ENCODE data around the gene PPP1R13L. TPM values are rescaled to one million over a fixed set of nuclear protein-coding genes. Genes with fewer than 3 reads are reported as not detected.
A peak's percentile ranks its signal among the peaks of the same experiment; 100 is the strongest.

PPP1R13L gene
- total RNA-seq, 1 experiment from 2014 or later, result 5.3 TPM

DNA sequence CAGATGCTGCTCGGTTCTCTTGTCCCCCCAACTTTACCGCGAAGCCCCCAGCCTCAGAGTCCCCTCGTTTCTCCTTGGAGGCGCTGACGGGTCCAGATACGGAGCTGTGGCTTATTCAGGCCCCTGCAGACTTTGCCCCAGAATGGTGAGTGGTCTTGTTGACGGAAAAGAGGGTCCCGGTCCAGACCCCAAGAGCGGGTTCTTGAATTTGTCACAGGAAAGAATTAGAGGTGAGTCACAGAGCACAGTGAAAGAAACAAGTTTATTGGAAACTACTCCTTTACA is 2.2 kb upstream of the PPP1R13L start:
- DNase-seq (ENCODE audit: low read depth), result no peak

GRCh38 chr19:45406226-45407090 is 1.6 kb upstream of the PPP1R13L start, which contains the start of gene POLR1G:
Gene POLR1G (plus strand): TSS chr19:45406644. CDS start chr19:45406697, 53 bp downstream.
- peak; percentile 86 for DNase-seq (ENCODE audit: low read depth)

DNA sequence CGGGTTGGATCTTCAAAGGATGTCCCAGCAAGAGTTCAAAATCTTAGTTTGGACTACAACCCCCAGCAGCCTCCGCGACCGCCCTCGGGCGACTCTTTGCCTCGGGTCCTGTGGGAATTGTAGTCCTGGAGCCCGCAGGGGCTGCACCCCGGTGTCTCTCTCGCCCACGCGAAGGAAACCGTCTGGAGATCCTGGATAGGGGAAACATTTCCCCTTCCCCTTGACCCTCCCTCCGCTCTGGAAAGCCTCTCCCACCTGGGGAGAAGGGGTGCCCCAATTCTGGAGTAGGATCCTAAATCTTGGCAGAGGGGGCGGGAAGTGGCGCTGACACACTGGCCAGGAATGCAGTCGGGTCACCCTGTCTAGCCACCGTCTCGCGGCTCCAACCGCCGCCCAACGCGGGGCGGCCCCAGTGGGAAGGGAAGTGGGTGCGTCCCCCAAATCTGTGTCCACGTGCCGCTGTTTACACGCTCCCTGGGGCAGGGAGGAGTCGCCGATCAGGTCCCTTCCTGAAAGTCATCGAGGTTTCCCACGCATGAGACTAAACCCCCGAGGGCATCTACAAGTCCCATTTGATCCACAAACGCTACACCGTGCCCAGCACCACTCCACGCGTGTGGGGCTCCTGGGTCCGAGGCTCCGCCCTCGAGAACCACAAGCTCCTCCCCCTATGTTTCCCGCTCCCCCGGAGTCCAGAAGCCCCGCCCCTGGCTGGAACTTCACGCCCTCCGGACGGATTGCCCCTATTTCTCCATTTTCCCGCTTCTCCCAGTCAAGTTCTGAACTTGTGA is 761 bp upstream of the PPP1R13L start:
- peak; percentile 94 for DNase-seq (ENCODE audit: low read depth)

DNA sequence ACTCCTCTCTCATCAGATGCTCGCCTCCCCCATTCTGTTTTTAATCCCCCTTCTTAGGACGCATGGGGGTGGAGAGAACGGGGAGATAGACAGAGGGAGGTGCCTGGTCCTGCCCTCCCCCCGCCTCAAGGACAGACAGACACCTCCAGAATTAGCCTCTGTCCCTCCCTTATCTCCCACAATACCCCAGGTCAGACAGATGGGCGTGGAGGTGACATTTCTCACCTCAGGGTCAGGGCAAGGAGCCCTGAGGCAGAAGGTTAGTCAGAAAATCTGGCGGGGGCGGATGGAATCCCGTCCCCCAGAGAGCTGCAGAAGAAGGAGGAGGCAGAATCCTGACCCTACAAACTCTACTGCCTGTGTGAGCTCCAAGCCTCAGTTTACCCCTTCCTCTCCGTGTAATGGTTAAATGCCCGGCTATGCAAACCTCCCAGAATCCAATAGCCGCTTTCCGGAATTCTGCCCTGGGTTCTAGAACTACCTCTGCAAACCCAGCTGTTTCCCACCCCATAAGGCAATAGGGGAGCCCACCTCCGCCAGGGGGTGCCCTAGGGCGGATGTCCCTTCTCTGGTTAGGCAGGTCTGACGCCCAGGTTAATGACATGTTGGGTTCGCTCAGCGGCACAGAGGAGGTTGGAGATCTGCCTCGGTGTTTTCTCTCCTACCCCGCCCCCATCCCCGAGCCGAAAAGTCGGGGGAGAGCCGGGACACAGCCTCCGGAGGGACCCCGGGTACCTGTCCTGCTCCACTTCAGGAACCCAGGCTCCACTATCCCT is 900 bp downstream of the PPP1R13L start:
- DNase-seq (ENCODE audit: low read depth), result no peak

- DNase-seq (ENCODE audit: low read depth), result no peak
Measured at GRCh38 chr19:45403272-45403671, 1.6 kb downstream of the PPP1R13L start.

GRCh38 chr19:45402298-45403061 is 2.4 kb downstream of the PPP1R13L start:
- no peak for DNase-seq (ENCODE audit: low read depth)

DNA sequence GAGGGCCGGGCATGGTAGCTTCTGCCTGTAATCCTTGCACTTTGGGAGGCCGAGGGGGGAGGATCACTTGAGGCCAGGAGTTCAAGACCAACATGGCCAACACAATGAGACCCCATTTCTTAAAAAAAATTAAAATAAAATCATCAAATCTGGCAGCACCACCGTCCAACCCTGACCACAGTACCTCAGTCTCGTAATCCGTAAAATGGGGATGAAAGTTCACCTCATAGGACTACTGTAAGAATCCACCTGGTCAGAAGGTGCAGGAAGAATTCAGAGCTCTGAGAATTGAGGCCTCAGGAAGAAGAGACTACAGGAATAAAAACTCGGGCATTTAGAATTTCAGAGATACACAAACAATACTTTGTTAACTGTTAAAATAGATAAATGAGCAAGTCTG is 3.1 kb downstream of the PPP1R13L start:
- DNase-seq (ENCODE audit: low read depth), result no peak

DNA sequence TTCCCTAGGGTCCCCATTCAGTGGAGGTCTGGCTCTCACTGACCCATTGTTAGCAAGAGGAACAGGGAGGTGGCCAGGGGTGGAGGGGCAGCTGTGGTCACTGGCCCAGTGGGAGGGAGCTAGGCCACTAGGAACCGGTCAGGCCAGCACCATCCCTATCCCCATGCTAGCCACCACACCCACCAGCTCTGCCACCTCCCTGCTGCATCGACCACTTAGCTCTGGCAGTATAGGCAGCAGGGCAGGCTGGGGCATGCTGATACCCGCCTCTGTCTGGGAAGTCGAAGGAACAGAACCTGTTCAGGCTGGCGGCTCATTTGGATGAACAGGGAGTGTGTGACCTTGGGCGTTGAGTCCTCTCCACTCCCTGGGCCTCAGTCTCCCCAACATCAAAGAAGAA is 4.7 kb downstream of the PPP1R13L start:
- DNase-seq (ENCODE audit: low read depth), result no peak

DNA sequence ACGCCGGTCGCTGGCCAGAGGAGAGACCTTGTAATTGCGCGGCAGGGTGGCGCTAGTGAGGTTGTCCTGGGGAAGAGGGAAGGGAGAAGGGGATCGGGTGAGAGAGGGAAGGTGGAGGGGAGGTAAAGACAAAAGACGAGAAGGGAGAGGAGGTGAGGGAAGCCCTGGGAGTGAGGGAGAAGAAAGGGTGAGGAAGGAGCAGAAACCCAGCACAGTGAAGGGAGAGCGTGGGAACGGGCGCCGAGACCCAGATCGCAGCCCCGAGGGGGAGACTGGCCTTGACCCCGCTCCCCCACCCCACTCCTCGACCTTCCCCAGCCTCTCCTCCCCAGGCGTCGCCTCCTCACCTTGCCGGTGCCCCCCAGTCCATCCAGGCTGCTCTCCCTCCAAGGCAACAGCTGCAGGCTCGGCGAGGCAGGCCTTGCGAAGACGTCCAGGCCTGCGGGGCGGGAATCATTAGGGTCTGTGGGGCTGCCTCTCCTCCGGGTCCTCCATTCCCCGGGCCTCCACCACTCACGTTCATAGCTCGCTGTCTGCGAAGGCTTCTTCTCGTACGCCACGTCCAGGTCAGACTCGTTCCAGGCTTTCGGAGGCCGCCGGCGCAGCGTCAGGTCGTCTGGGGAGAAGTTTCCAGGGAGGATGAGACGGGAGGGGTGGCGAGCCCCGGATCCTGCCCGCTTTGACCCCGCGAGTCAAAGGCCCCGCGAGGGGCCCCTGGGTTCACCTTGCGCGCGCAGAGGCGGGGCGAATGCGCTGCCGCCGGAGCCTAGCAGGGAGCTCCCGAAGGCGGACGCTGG is 8.8 kb downstream of the PPP1R13L start:
- DNase-seq (ENCODE audit: low read depth), result no peak

GRCh38 chr19:45391871-45392665 is 12.8 kb downstream of the PPP1R13L start:
- DNase-seq (ENCODE audit: low read depth), result no peak

DNA sequence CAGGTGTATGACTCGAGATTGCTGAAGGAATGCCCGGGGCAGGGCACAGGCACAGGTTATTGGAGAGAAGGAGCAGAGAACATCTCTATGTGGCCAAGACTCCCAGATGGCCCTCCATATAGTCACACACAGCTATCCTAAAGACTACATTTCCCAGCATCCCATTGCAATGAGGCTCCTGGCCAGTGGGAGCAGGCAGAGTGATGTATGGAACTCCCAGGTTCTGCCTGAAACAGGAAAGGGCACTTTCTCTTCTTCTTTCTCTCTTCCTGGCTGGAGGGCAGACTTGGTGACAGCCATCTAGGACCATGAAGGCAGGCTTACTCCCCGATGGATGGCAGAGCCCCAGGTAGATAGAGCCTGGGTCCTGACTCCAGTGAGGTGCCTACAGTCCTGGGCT is 13.5 kb downstream of the PPP1R13L start:
- no peak for DNase-seq (ENCODE audit: low read depth)

DNA sequence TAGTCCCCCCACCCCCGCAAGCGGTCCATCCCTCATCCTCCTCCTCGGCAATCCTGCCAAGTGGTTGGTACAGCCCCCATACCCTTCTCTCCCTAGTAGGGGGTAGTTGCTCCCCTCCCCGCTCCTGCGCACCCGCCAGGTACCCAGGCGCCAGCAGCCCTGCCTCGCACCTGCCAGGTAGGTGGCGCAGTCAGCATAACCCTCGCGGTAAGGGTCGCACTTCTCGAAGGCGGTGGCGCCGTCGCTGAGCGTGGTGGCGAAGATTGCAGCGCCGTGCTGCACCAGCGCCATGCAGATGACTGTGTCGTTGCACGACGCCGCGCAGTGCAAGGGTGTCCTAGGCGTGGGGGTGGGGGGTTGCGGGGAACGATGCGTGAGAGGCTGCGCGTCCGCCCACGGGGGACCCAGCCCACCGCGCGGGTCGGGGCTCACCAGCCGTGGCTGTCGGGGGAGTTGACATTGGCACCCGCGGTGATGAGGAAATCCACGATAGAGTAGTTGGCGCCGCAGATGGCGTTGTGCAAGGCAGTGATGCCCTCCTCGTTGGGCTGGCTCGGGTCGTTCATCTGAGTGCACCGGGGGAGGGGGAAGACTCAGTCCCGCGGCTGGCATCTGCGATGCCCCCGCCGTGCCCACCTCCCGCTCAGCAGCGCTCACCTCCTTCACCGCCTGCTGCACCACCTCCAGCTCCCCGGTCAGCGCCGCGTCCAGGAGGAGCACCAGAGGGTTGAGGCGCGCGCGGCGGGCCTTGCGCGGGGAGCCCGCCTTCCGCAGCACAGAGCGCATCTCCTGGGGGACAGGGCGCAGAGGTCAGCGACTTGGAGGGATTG is 19.3 kb downstream of the PPP1R13L start:
- DNase-seq (ENCODE audit: low read depth), result no peak

DNA sequence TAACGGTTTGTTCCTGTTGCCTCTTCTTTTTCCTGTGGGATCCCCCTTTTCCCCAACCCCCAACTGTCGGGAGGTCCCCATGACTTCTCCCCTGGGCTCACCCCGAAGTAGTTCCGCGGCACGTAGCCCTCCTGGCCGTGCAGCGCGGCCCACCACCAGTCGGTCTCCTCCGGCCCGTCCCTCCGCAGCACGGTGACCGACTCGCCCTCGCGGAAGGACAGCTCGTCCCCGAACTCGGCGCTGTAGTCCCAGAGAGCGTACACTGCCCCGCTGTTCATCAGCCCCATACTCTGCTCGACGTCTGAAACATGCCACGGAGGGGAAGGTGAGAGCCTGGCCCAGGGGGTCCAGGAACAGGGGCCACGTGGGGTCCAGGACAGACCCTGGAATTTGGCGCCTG is 22.4 kb downstream of the PPP1R13L start:
- no peak for DNase-seq (ENCODE audit: low read depth)

GRCh38 chr19:45380107-45380506 is 24.8 kb downstream of the PPP1R13L start:
- no peak for DNase-seq (ENCODE audit: low read depth)

DNA sequence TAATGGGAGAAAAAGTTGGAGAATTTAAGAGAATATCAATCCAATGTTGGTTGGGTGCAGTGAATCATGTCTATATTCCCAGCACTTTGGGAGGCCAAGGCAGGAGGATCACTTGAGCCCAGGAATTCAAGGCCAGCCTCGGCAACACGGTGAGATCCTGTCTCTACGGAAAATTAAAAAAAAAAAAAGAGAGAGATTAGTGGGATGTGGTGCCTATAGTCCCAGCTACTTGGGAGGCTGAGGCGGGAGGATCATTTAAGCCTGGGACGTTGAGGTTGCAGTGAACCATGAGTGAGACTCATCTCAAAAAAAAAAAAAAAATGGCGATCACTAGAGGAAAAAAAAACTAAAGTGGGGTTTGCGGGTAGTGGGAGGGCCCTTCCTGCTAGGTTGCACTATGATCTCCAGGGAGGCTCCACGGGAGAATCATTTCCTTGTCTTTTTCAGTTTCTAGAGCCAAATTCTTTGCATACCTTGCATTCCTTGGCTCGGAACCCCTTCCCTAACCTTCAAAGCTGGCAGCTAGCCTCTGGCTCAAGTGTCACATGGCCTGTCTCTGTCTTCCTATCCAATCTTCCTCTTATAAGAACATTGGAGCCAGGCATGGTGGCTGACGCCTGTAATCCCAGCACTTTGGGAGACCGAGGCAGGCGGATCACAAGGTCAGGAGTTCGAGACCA is 28.7 kb downstream of the PPP1R13L start:
- peak; percentile 94 for DNase-seq (ENCODE audit: low read depth)

- peak; percentile 99 for DNase-seq (ENCODE audit: low read depth)
Measured at GRCh38 chr19:45370410-45371204, 34.3 kb downstream of the PPP1R13L start, which contains the start of gene ERCC2. Gene ERCC2 (minus strand): TSS chr19:45370573. CDS start chr19:45370540, 33 bp downstream.

- DNase-seq (ENCODE audit: low read depth), result no peak
Measured at GRCh38 chr19:45368737-45369340, 36.0 kb downstream of the PPP1R13L start.
